Breast epithelium (tissue), 3 donors: Measurements from ENCODE around the gene ZCCHC14.

ENCODE experiments used
- CTCF ChIP-seq, 3 donors: fragments of 450-650 bp; IDR thresholded peaks; one replicate each; pipeline ENCODE4 v1.5.1; 2016 to 2017; ENCODE audit warnings: antibody characterized with exemption in 3 of 3, mild to moderate bottlenecking in 3 of 3, moderate library complexity in 3 of 3
- POLR2A ChIP-seq: fragments of 450-650 bp; IDR thresholded peaks from one replicate; pipeline ENCODE4 v1.6.1; 2016; ENCODE audit warnings: antibody characterized with exemption, mild to moderate bottlenecking, moderate library complexity

- TF ChIP-seq CTCF (IDR thresholded peaks at IDR 0.05), result no peak
- TF ChIP-seq POLR2A, result no peak
These were observed 40.2 kb upstream of the ZCCHC14 start for GRCh38 chr16:87533061-87533460.
